ENCODE data around the gene PCSK2.

Gene PCSK2

GRCh38 chr20:17225851-17226409 lies 910 bp upstream of the PCSK2 start:
- H3K9me3 Mint-ChIP-seq, result peaks cover 0 to 5% of the 10 kb centered on the region in 2 donors
- DNase-seq (no peak), ATAC-seq (replicated peaks) (no peak)
- H3K4me3 Mint-ChIP-seq, result no peak overlapping the region
- no peak overlapping the region for H3K27ac Mint-ChIP-seq
- H3K4me1 Mint-ChIP-seq (ENCODE audit: low read depth in 2 of 2), result no peaks in the 10 kb centered on the region
- no peaks in the 10 kb centered on the region for H3K36me3 Mint-ChIP-seq (ENCODE audit: insufficient read depth)
- peaks cover 47 to 66% of the 10 kb centered on the region in 2 donors for H3K27me3 Mint-ChIP-seq

- Mint-ChIP-seq H3K4me3 (no peak overlapping the region), H3K27ac (no peak overlapping the region), H3K27me3 (peaks cover 47 to 66% of the 10 kb centered on the region in 2 donors), H3K9me3 (peaks cover 0 to 5% of the 10 kb centered on the region in 2 donors), H3K36me3 (ENCODE audit: insufficient read depth) (no peaks in the 10 kb centered on the region), H3K4me1 (ENCODE audit: low read depth in 2 of 2) (no peaks in the 10 kb centered on the region)
- DNase-seq (no peak), ATAC-seq (replicated peaks) (no peak)
Measured at GRCh38 chr20:17227219-17227575, 357 bp downstream of the PCSK2 start.

GRCh38 chr20:17227669-17228623 lies 1.1 kb downstream of the PCSK2 start:
- Mint-ChIP-seq H3K27ac (no peak overlapping the region), H3K27me3 (peaks cover 47 to 66% of the 10 kb centered on the region in 2 donors)

GRCh38 chr20:17228624-17229061 lies 1.8 kb downstream of the PCSK2 start:
- no peak overlapping the region for H3K4me3 Mint-ChIP-seq
- no peak overlapping the region for H3K27ac Mint-ChIP-seq
- H3K36me3 Mint-ChIP-seq (ENCODE audit: insufficient read depth), result no peaks in the 10 kb centered on the region
- ATAC-seq (replicated peaks) (no peak), DNase-seq (no peak)
- H3K27me3 Mint-ChIP-seq, result peaks cover 47 to 61% of the 10 kb centered on the region in 2 donors
- H3K4me1 Mint-ChIP-seq (ENCODE audit: low read depth in 2 of 2), result no peaks in the 10 kb centered on the region
- peaks cover 0 to 5% of the 10 kb centered on the region in 2 donors for H3K9me3 Mint-ChIP-seq

More at GRCh38 chr20:17227669-17228623, 1.1 kb downstream of the PCSK2 start:
- no peak overlapping the region for H3K4me3 Mint-ChIP-seq
- peaks cover 0 to 5% of the 10 kb centered on the region in 2 donors for H3K9me3 Mint-ChIP-seq
- DNase-seq, result no peak
- H3K4me1 Mint-ChIP-seq (ENCODE audit: low read depth in 2 of 2), result no peaks in the 10 kb centered on the region
- no peaks in the 10 kb centered on the region for H3K36me3 Mint-ChIP-seq (ENCODE audit: insufficient read depth)
- ATAC-seq (replicated peaks), result no peak

- DNase-seq (no peak), ATAC-seq (replicated peaks) (no peak)
- peaks cover 47 to 56% of the 10 kb centered on the region in 2 donors for H3K27me3 Mint-ChIP-seq
- H3K9me3 Mint-ChIP-seq, result peaks cover 0 to 3% of the 10 kb centered on the region in 2 donors
- no peaks in the 10 kb centered on the region for H3K36me3 Mint-ChIP-seq (ENCODE audit: insufficient read depth)
- H3K27ac Mint-ChIP-seq, result no peak overlapping the region
- H3K4me3 Mint-ChIP-seq, result no peak overlapping the region
- no peaks in the 10 kb centered on the region for H3K4me1 Mint-ChIP-seq (ENCODE audit: low read depth in 2 of 2)
Measured at GRCh38 chr20:17229256-17229655, 2.4 kb downstream of the PCSK2 start.

GRCh38 chr20:17233626-17234025 lies 6.8 kb downstream of the PCSK2 start:
- H3K27me3 Mint-ChIP-seq, result peaks cover 10 to 14% of the 10 kb centered on the region in 2 donors
- H3K9me3 Mint-ChIP-seq, result peaks cover 3 to 8% of the 10 kb centered on the region in 2 donors
- no peaks in the 10 kb centered on the region for H3K4me1 Mint-ChIP-seq (ENCODE audit: low read depth in 2 of 2)
- no peak overlapping the region for H3K27ac Mint-ChIP-seq
- H3K4me3 Mint-ChIP-seq, result no peak overlapping the region
- DNase-seq (no peak), ATAC-seq (replicated peaks) (no peak)
- H3K36me3 Mint-ChIP-seq (ENCODE audit: insufficient read depth), result no peaks in the 10 kb centered on the region

GRCh38 chr20:17236766-17237165 lies 9.9 kb downstream of the PCSK2 start:
- no peak overlapping the region for H3K27ac Mint-ChIP-seq
- DNase-seq (no peak), ATAC-seq (replicated peaks) (no peak)
- H3K4me3 Mint-ChIP-seq, result no peak overlapping the region
- H3K27me3 Mint-ChIP-seq, result no peaks in the 10 kb centered on the region
- no peaks in the 10 kb centered on the region for H3K4me1 Mint-ChIP-seq (ENCODE audit: low read depth in 2 of 2)
- H3K9me3 Mint-ChIP-seq, result peaks cover 12 to 23% of the 10 kb centered on the region in 2 donors
- H3K36me3 Mint-ChIP-seq (ENCODE audit: insufficient read depth), result no peaks in the 10 kb centered on the region

- H3K27ac Mint-ChIP-seq, result no peak overlapping the region
- DNase-seq (no peak), ATAC-seq (replicated peaks) (no peak)
- H3K27me3 Mint-ChIP-seq, result no peaks in the 10 kb centered on the region
- no peak overlapping the region for H3K4me3 Mint-ChIP-seq
- no peaks in the 10 kb centered on the region for H3K36me3 Mint-ChIP-seq (ENCODE audit: insufficient read depth)
- H3K9me3 Mint-ChIP-seq, result peaks cover 0 to 3% of the 10 kb centered on the region in 2 donors
- no peaks in the 10 kb centered on the region for H3K4me1 Mint-ChIP-seq (ENCODE audit: low read depth in 2 of 2)
Measured at GRCh38 chr20:17248224-17248623, 21.4 kb downstream of the PCSK2 start.

- DNase-seq (no peak), ATAC-seq (replicated peaks) (no peak)
- Mint-ChIP-seq H3K27me3 (no peaks in the 10 kb centered on the region), H3K9me3 (peaks cover 0 to 3% of the 10 kb centered on the region in 2 donors), H3K4me1 (ENCODE audit: low read depth in 2 of 2) (no peaks in the 10 kb centered on the region), H3K4me3 (no peak overlapping the region), H3K27ac (no peak overlapping the region), H3K36me3 (ENCODE audit: insufficient read depth) (no peaks in the 10 kb centered on the region)
Measured at GRCh38 chr20:17262786-17263185, 35.9 kb downstream of the PCSK2 start.

GRCh38 chr20:17273717-17274116 lies 46.9 kb downstream of the PCSK2 start:
- no peak for DNase-seq
- Mint-ChIP-seq H3K27ac (no peak overlapping the region), H3K27me3 (no peaks in the 10 kb centered on the region), H3K9me3 (peaks cover under 1 to 11% of the 10 kb centered on the region in 2 donors), H3K36me3 (ENCODE audit: insufficient read depth) (no peaks in the 10 kb centered on the region), H3K4me3 (no peak overlapping the region), H3K4me1 (ENCODE audit: low read depth in 2 of 2) (no peaks in the 10 kb centered on the region)
- no peak for ATAC-seq (replicated peaks)

GRCh38 chr20:17276101-17276500 lies 49.3 kb downstream of the PCSK2 start:
- ATAC-seq (replicated peaks) (no peak), DNase-seq (no peak)
- H3K9me3 Mint-ChIP-seq, result peaks cover 8 to 17% of the 10 kb centered on the region in 2 donors
- H3K27me3 Mint-ChIP-seq, result no peaks in the 10 kb centered on the region
- no peaks in the 10 kb centered on the region for H3K36me3 Mint-ChIP-seq (ENCODE audit: insufficient read depth)
- no peaks in the 10 kb centered on the region for H3K4me1 Mint-ChIP-seq (ENCODE audit: low read depth in 2 of 2)
- H3K4me3 Mint-ChIP-seq, result no peak overlapping the region
- H3K27ac Mint-ChIP-seq, result no peak overlapping the region

GRCh38 chr20:17281478-17281877 lies 54.6 kb downstream of the PCSK2 start:
- DNase-seq, result no peak
- Mint-ChIP-seq H3K9me3 (peaks cover 8 to 12% of the 10 kb centered on the region in 2 donors), H3K27me3 (peaks cover 0 to 9% of the 10 kb centered on the region in 2 donors), H3K27ac (no peak overlapping the region), H3K36me3 (ENCODE audit: insufficient read depth) (no peaks in the 10 kb centered on the region), H3K4me3 (no peak overlapping the region), H3K4me1 (ENCODE audit: low read depth in 2 of 2) (no peaks in the 10 kb centered on the region)
- ATAC-seq (replicated peaks), result no peak

GRCh38 chr20:17282501-17282900 lies 55.7 kb downstream of the PCSK2 start:
- Mint-ChIP-seq H3K27ac (no peak overlapping the region), H3K9me3 (peaks cover 10 to 12% of the 10 kb centered on the region in 2 donors), H3K27me3 (peaks cover 5 to 9% of the 10 kb centered on the region in 2 donors), H3K36me3 (ENCODE audit: insufficient read depth) (no peaks in the 10 kb centered on the region), H3K4me1 (ENCODE audit: low read depth in 2 of 2) (no peaks in the 10 kb centered on the region), H3K4me3 (no peak overlapping the region)
- no peak for DNase-seq
- ATAC-seq (replicated peaks), result no peak

GRCh38 chr20:17287503-17287902 lies 60.7 kb downstream of the PCSK2 start:
- Mint-ChIP-seq H3K9me3 (peaks cover 0 to 2% of the 10 kb centered on the region in 2 donors), H3K27ac (no peak overlapping the region), H3K27me3 (peaks cover 5 to 18% of the 10 kb centered on the region in 2 donors), H3K4me1 (ENCODE audit: low read depth in 2 of 2) (no peaks in the 10 kb centered on the region), H3K4me3 (no peak overlapping the region), H3K36me3 (ENCODE audit: insufficient read depth) (no peaks in the 10 kb centered on the region)
- DNase-seq (no peak), ATAC-seq (replicated peaks) (no peak)

Data from effector memory CD8-positive, alpha-beta T cell (primary cell).